HG03442 (cell line): ENCODE data around the gene ZNF679.
"Not testable (repeated sequence)": the region's sequence is repeated elsewhere in the genome, so short reads cannot be mapped to it uniquely, and the experiment has no call there.

ENCODE experiments used
- ATAC-seq: cut with Tn5 transposase; IDR thresholded peaks from one replicate; pipeline ENCODE4 v1.9.1; 2021; ENCODE audit warnings: mild to moderate bottlenecking, moderate library complexity; ENCODE audit not compliant: unreplicated experiment

ZNF679 gene

GRCh38 chr7:64228174-64228573 is at the start of gene ZNF679:
Gene ZNF679 (plus strand): TSS chr7:64228474. CDS start chr7:64249118, 20,644 bp downstream.
- ATAC-seq = not testable (repeated sequence)

- ATAC-seq = no peak
These were observed 47.3 kb upstream of the ZNF679 start for GRCh38 chr7:64180989-64181388.

- no peak for ATAC-seq
These were observed 46.7 kb upstream of the ZNF679 start for GRCh38 chr7:64181586-64181985.

GRCh38 chr7:64182036-64182790 is 46.1 kb upstream of the ZNF679 start:
- no peak for ATAC-seq

- ATAC-seq = no peak
These were observed 45.0 kb upstream of the ZNF679 start for GRCh38 chr7:64183126-64183742.

- ATAC-seq = no peak
These were observed 44.4 kb upstream of the ZNF679 start for GRCh38 chr7:64183827-64184372.

GRCh38 chr7:64184376-64184775 is 43.9 kb upstream of the ZNF679 start:
- ATAC-seq = no peak

- ATAC-seq = no peak
These were observed 40.9 kb upstream of the ZNF679 start for GRCh38 chr7:64187408-64187807.

- ATAC-seq = no peak
These were observed 36.0 kb upstream of the ZNF679 start for GRCh38 chr7:64192148-64192704.

GRCh38 chr7:64192775-64193174 is 35.5 kb upstream of the ZNF679 start:
- ATAC-seq = no peak

- no peak for ATAC-seq
These were observed 21.4 kb upstream of the ZNF679 start, which contains the start of gene ZNF735 for GRCh38 chr7:64206903-64207302. Gene ZNF735 (plus strand): TSS chr7:64207203. CDS start chr7:64207203, 0 bp downstream.

GRCh38 chr7:64219710-64220298 is 8.5 kb upstream of the ZNF679 start:
- not testable (repeated sequence) for ATAC-seq

GRCh38 chr7:64223366-64223765 is 4.9 kb upstream of the ZNF679 start:
- ATAC-seq = no peak

- no peak for ATAC-seq
These were observed 38.2 kb downstream of the ZNF679 start for GRCh38 chr7:64266341-64266919.

GRCh38 chr7:64277630-64278029 is 49.4 kb downstream of the ZNF679 start:
- ATAC-seq = no peak

GRCh38 chr7:64294701-64295420 is 66.6 kb downstream of the ZNF679 start:
- no peak for ATAC-seq

GRCh38 chr7:64297418-64297817 is 69.1 kb downstream of the ZNF679 start:
- peak; percentile 57 for ATAC-seq

- ATAC-seq = no peak
These were observed 72.5 kb downstream of the ZNF679 start for GRCh38 chr7:64300641-64301405.

- peak; percentile 98 for ATAC-seq
These were observed 79.2 kb downstream of the ZNF679 start for GRCh38 chr7:64307254-64308015.
